HL-60/S4 (cell line): ENCODE measurements around the gene JUP.

Source experiments
- in situ Hi-C: fragments of 300-500 bp; cut with MboI; formaldehyde crosslinking; loops from 2 replicates; pipeline ENCODE4 v1.14.3; 2022; ENCODE audit warnings: low sequenced_read_pairs

JUP gene

DNA sequence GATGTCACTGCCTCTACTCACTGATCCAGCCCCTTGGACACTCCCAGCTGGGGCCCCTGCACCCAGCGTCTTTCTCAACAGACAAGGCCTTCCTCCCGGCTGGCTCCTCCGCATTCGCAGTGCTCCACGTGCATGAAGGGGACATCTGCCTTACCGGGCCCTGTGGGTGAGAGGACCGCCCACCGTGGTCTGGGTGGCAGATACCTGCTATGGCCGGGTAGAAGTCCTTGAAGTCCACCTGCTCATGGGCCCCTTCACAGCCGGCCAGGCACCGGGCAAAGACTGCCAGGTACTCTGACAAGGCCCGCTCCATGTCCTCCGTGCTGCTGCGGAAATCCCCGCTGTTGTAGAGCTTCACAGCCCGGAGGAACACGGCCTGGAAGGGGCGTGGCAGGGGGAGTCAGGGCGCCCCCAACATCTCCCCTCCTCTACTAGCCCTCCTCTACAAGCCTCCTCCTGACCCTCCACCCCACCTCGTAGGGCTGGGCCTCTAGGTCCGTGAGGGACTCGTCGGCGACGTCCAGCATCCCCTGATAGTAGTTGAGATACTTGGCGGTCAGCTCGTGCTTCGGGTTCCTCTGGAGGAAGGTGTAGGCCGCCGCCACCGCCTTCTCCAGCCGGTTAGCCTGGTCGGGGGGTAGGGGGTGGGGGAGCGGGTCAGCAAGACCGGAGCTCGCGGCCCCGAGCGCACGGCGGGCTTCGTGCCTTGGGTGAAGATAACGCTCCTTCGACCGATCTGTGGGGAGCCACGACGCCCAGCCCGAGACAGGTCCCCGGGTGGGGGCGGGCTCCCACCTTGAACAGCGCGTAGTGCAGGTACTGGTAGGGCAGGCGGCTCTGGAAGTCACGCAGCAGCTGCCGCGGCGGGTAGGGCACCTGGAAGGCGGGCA is 24.4 kb upstream of the JUP start:
- in situ Hi-C loops, result no loop called here

DNA sequence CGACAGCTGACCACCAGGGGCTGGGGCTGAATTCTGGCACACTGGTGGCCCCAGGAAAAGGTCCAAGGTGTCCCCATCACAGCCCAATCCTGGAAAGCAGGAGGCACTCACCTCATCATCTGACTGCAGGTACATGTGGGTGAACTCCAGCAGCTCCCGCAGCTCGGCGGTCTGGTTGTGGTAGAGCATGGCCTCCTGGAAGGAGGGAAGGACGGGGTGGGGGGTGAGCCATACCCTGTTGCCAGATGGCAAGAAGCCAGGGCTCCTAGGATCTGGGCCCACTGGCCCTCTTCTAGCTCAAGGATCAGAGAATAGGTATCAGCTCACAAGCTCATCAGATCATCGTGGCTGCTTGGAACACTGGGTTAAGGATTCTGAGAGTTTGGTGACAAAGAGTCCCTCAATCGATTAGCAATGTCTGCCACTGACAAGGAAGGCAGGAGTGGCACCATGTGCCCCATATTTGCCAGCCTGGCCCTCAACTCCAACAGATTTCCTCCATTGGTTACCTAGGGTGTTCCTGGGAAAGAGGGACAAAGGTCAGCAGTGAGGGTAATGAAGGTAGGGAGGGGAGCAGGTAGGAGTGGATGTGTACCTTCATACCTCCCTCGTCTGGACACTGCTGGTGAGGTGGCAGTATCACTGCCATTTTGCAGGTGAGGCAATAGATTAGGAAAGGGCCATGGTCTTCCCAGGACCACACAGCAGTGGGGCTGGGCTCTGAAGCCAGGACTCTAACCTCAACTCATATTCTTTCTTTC is 20.4 kb upstream of the JUP start:
- in situ Hi-C loops, result no loop called here

DNA sequence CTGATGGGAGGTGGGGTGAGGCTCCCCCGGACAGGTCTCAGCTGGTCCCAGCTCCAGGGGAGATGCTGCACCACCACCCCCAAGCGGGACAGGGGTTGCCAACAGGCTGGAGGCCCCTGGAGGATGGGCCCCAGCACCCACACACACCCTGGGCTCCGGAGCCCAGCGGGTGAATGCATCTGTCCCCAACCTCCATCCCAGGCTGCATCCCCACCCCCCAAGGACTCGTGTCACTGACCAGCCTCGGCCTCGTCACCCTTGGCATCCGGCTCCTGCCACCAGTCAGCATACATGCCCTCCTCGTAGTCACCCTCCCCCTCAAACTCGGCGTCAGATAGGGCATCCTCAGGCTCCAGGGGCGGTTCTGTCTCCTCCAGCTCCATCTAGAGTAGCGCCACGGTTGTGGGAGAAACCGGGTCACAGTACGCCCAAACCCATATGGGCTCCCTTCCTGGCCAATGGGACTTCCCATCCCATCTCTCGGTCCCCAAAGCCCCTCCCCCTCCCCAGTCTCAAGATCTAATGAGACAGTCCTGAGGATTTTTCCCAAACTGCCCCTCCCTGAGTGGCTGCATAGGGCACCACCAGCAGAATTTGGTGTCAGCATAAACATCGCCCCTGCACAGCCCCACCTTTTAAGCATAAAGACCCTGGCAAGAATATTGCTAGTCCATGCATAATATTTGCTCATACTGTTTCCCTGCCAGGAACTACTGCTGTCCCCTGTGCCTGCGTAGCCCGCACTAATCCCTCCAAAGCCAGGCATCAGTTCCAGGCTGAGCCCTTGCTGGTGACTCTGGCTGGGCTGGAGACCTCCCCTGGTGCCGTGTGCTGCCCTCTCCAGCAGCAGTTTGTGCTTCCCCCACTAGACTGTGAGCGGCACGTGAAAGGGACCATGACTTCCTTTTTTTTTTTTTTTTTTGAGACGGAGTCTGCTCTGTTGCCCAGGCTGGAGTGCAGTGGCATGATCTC is 16.8 kb upstream of the JUP start:
- in situ Hi-C loops, result no loop called here

DNA sequence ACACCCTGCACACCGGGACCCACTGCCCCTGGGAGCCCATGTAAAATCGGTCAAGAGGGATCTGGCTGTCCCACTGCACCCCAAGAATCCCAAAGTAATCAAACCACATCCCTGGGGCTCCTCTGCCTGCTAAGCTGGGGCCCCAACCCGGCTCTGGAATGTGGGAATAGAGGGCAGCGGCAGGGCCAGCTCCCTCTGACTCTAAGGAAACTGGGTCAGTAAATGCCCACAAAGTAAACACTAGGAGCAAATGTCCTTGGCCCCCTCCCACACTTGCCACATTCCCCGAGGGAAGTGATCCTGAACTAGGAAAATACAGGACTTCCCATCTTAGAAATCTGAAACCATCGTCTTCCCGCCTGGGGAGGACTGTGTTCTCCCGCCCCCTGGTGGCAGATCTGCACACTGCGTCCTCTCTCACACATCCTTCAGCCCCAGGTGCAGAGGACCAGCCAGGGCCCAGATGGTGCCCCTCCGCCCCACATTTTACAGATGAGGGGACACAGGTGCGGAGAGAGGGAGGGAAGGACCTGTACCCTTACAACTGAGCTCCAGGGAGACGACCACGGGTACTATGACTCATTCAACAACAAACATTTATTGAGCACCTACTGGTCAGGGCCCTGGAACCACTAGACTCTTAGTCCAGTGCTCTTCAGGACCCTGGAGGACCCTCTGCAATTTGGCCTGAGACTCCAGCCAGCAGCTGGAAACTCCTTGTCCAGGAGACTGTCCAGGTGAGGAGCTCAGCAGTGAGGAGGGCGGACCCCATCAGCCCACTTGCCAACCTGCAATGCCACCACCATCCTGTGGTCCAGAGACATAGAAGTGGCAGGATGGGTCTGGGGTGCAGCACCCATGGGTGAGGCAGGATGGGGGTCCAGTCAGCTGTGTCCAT is 15.1 kb upstream of the JUP start:
- in situ Hi-C loops, result no loop called here

DNA sequence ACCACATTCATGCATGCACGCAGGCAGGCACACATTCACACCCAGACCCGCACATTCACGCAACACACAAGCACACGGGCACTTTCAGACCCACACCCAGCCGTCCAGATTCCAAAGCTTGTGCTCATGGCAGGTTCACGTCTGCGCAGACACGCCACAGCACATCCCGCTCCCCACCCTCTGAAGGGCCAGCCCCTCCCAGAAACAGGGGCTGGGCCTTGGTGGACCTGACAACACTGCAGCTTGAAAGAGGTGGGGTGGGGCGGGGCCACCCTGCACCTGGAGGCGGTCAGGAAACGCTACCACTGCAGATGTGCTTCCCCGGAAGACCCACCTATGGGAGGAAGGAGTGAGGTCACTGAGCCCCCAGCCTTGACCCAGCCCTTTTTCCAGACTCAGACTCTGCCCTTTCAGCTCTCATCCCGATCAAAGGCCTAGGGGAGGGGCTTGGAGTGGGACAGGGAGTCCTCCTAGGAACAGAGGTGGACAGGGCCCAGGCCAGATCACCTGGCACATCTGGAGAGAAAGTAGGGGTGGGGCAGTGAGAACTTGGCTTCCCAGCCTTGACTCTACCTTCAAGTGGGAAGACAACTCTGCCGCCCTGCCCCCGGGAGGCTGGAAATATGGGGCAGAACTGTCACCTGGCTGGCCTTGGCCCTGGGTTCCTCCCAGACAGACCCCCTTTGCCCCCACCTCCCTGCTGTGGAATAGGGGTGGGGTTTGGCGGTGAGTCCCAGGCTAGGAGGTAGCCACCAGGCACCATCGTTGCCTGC is 14.3 kb upstream of the JUP start:
- in situ Hi-C loops, result no loop called here

DNA sequence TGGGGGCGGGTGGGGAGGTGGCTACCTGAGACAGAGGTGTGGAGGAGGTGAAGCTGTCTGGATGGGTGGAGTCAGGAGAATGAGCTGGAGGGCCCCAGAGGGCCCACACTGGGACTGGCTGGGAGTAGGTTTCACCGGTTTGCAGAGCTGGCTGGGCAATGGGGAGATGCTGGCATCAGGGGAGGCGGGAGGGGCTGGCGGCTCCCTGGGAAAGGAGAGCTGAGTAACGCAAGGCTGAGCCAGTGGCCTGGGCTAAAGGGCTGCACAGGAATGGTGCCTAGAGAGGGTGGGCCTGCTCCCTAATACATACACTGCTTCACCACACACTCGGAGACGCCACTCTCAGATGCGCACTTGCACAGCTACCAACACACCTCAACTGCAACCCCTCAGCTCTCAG is 12.9 kb upstream of the JUP start:
- in situ Hi-C loops, result loop anchor here (5.0 kb wide), 1 partner anchor 62 kb away; no protein-coding TSS in a partner anchor

DNA sequence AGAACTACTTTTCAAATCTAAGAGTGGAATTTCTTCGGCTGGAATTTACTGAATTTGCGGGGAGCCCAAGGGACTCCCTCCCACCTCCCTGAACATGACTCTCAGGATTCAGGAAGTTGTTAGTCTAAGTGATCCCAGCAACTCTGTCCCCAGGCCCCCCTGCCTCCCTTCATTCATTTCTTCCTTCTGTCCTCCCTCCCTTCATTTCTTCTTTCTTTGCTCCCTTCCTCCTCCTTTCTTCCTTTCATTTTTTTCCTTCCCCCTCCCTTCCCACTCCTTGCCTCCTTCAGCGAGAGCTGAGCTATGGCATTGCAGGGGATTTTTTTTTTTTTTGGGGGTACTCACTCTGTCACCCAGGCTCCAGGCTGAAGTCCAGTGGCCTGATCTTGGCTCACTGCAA is 10.9 kb upstream of the JUP start:
- in situ Hi-C loops, result loop anchor here (5.0 kb wide), 1 partner anchor 60 kb away; no protein-coding TSS in a partner anchor

DNA sequence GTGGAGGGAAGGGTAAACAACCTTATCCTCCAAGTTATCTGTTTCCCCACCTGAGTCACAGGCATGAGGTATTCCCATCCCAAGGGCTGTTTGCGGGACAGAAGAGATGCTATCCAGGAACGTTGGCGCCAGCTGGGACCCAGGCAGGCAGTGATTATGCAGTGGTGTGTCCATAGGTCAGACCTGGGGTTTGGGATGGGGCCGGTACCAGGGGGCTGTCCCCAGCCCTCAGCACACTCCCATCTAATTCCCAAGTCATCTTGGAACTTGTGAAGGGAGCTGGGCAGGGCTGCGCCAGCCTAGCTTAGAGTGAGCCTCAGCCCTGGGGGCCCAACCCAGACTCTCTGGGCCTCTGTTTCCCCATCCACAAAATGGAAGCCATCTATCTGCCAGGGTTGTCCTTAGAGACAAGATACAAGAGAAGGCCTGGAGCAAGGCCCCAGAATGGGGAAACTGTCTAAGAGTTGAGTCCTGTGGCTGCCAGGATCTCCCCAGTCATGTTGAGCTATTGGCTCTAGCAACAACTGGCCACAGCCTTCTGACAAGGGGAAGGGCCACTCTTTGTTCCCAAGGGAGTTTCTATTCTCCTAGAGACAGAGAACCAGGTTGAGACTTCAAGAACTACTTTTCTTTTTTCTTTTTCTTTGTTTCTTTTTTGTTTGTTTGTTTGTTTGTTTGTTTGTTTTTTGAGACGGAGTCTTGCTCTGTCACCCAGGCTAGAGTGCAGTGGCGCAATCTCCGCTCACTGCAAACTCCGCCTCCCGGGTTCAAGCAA is 9.8 kb upstream of the JUP start:
- in situ Hi-C loops, result loop anchor here (5.0 kb wide), 1 partner anchor 59 kb away; no protein-coding TSS in a partner anchor

DNA sequence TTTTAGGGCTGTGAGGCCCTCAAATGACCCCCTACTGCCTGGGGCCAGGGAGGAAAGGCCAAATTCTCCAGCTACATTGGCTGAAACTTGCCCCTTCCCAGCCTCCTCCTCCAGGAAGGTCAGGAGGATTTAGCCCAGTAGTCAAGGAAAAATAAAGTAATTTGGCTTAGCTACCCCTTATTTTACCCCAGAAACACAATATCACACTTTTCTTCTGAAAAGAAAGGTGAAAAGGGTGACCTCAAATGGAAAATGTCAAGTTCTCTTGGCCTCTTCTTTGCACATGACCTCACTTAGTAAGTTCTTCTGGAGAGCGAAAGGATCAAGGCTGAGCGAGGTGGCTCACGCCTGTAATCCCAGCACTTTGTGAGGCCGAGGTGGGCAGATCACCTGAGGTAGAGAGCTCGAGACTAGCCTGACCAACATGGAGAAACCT is 8.0 kb upstream of the JUP start:
- in situ Hi-C loops, result no loop called here

DNA sequence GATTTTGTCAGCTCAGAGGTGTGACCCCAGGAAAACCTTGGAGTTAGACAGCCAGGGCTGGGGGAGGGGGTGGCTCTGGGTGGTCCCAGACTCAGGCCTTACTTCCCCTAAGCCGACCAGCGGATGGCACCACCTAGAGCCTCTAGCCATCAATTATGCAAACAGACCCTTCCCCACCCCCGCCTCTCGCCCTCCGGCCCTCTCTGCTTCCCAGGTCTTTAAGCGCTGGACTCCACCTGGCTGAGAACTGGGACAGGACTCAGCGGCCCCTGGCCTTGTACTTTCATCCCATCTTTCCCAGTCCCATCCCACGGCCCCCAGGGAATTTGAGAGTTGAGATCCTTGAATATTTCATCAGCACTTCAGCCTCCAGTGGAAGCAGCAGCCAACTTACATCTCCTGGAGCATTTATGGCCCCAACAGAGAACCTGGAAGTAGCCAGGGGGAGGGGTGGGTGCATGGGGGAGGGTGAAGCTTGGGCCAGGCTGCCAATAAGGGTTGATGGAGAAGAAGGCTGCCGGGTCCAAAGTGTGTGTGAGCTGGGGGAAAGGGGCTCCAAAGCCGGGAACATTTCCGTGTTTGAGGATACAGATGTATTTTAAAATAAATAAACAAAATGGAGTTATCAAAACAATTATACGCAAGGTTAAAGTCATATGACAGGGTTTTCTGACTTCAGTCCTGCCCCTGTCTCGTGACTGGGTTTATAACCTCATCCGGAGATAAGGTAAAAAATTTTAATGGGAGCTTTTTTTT is 7.5 kb upstream of the JUP start:
- in situ Hi-C loops, result no loop called here

DNA sequence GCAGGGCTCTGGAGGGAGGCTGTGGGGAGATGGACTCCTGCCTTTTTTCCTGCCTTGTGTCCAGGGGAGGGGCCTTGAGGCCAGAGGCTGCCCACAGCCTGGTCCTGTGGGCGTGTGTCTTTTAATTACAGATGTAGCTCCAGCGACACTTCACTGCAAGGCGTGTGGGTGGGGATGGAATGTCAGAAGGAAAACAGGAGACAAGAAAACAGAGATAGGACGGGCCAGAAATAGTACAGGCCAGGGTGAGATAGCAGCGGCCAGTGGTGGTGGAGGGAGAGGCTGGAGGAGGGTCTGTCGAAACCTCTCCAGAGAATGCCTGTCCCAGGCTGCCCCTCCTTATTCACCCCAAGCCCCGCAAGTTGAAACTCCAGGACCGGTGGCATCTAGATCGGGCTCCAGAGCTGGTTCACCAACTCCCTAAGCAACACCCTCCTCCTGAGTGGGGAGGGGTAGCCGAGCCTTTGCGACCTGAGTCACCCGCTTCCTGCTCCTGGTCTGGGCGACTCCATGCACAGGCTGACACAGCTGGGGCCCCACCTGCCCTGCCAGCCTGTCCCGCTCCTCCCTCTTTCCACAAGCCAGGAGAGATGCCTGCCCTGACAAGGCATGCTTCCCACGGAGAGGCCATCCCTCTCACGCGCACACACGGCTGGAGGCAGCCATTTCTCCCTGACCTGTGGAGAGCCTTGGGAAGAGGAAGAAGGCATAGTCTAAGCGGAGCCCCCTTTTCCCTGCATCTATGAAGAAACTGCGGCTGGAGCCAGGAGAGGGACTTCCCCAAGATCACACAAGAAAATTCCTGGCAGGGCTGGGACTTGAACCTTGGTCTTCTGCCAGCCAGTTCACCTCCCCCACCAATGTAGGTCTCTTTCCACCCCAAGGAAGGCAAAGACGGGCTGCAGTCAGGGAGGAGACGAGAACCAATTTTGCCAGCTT is 6.6 kb upstream of the JUP start:
- in situ Hi-C loops, result no loop called here

DNA sequence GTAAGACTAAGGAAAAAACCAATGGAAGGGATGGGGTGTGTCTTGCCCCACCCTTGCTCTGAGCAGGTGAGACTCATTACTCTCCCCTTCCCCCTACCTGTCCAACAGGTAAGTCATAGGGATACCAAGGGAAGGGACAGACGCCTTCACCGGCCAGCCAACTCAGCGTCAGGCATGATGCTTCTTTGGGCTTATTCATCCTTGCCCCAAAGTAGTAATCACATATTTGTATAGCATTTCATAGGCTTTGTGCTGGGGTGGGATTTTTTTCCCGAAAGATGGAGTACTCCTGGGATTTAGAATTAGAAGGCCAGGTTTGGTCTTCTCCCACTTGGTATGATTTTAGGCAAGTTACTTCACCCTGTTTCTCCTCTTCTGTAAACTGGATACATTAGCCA is 509 bp upstream of the JUP start:
- in situ Hi-C loops, result no loop called here

DNA sequence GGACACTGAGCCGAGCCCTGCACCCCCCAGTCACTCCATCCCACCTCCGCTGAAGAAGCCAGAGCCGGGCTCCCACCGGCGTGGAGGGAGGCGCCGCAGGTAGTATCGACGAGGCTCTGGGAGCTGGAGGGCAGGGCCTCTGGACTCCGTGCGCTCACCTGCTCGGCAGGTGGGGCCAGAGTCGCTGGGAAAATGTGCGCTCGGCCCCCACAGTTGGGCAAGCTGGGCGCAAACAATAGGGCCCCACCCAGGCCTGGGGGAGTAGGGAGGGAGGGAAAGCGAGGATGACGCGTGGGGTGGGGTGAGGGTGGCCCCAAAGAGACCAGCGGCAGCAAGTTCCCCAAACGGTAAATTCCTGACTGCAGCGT is 668 bp downstream of the JUP start:
- in situ Hi-C loops, result no loop called here

DNA sequence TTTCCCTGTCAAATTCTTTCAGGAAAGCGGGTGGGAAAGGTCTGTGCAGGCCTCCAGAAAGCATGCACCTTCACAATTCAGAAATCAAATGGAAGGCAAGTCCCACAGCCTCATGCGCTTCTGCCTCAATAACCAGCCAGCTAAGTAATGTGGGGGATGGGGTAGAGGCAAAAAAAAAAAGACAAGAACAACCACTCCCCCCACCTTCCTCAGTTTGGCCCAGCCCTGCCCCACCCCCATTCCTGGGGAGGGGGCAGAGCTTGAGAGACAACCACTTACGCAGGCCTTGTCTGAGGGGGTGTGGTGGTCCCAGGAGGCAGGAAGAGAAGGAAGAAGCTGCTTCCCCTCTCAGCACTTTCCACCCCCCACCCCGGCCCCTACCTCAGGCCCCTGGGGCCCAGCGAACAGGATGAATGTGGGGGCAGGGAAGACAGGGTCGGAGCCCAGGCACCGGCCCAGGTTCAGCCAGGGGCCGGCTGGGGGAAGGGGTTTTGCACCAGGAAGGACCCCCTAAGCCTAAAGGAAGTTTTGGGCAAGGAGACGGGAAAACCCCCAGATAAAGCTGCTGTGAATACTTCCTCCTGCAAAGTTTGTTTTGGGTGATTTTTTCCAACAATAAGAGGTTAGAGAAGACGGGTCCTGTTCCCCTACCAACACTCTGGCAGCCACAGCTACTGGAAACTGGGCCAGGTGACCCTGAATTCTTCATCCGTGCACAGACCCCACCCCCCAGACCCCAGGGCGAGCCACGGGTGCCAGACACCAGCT is 1.2 kb downstream of the JUP start:
- in situ Hi-C loops, result no loop called here

DNA sequence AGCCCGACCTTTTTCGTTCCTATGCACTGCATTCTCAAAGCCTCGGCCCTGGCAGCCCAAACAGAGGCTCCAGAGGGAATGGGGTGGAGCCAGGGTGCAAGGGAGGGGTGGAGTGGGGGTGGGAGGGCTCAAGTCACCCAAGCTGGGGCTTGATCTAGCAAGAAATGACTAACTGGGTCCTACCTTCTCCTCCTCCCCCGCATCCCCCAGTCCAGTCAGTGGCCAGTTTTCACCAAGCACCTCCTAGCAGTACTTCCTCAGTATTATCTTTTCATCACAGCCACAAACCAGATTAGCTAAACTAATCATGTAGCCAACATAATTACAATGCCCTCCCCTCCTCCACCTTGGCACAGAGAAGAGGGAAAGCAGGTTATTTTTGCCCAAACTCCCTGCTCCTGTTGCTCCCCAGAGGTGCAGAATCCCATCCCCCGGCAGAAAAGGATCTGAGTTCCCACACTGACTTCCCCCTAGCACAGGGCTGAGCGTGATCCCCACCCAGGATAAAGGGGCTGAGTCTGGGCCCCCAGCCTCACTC is 2.2 kb downstream of the JUP start:
- in situ Hi-C loops, result no loop called here

DNA sequence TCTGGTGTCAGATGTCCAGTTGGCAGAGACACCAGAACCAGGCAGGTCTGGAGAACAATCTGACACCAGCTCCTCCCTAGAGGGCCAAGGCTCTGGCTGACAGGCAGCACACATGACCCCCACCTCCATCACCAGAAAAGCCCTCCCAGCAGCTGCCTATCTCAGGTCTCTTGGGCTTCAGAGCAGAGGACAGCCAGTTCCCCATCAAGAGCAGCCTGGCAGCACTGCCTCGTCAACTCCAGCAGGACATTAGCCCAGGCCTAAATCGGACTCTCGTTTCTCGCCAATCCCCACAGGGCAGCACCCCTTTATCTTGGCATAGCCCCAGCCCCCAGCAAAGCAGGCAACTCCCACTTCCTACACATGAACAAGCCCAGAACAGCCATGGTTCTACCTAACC is 4.4 kb downstream of the JUP start:
- in situ Hi-C loops, result no loop called here
